Measurements from ENCODE around the gene MYO6.

Gene MYO6

GRCh38 chr6:75808507-75808906 is 59.5 kb downstream of the MYO6 start:
- H3K4me1 ChIP-seq (ENCODE audit: low read length): no peaks in the 10 kb centered on the region
- no peak overlapping the region for H3K4me2 ChIP-seq (ENCODE audit: low read length)
- H2AFZ ChIP-seq (ENCODE audit: low read depth, low read length): no peak overlapping the region
- H3K9ac ChIP-seq (ENCODE audit: low read length): no peak overlapping the region
- no peak overlapping the region for H3K4me3 ChIP-seq (ENCODE audit: low read length)
- H4K20me1 ChIP-seq (ENCODE audit: insufficient read depth, low read length): no peaks in the 10 kb centered on the region
- no peaks in the 10 kb centered on the region for H3K79me2 ChIP-seq (ENCODE audit: low read length)
- no peaks in the 10 kb centered on the region for H3K9me3 ChIP-seq (ENCODE audit: insufficient read depth, low read length)
- H3K27me3 ChIP-seq (ENCODE audit: low read depth, low read length): no peaks in the 10 kb centered on the region
- peaks cover 3% of the 10 kb centered on the region for H3K36me3 ChIP-seq (replicated peaks; ENCODE audit: low read depth, low read length)
- TF ChIP-seq CTCF (IDR thresholded peaks at IDR 0.05; ENCODE audit: low read depth, low read length) (no peak), EZH2phosphoT487 (IDR thresholded peaks at IDR 0.05; ENCODE audit: low read depth) (no peak)
- no peak overlapping the region for H3K27ac ChIP-seq (ENCODE audit: low read length)

- Histone ChIP-seq H3K79me2 (ENCODE audit: low read length) (no peaks in the 10 kb centered on the region), H3K36me3 (replicated peaks; ENCODE audit: low read depth, low read length) (peaks cover 3% of the 10 kb centered on the region), H3K27ac (ENCODE audit: low read length) (no peak overlapping the region), H3K4me1 (ENCODE audit: low read length) (no peaks in the 10 kb centered on the region), H4K20me1 (ENCODE audit: insufficient read depth, low read length) (no peaks in the 10 kb centered on the region), H3K27me3 (ENCODE audit: low read depth, low read length) (no peaks in the 10 kb centered on the region), H2AFZ (ENCODE audit: low read depth, low read length) (no peak overlapping the region), H3K9ac (ENCODE audit: low read length) (no peak overlapping the region), H3K4me3 (ENCODE audit: low read length) (no peak overlapping the region), H3K4me2 (ENCODE audit: low read length) (no peak overlapping the region), H3K9me3 (ENCODE audit: insufficient read depth, low read length) (no peaks in the 10 kb centered on the region)
- no peak for TF ChIP-seq EZH2phosphoT487 (IDR thresholded peaks at IDR 0.05; ENCODE audit: low read depth)
- no peak for TF ChIP-seq CTCF (IDR thresholded peaks at IDR 0.05; ENCODE audit: low read depth, low read length)
These were observed 63.5 kb downstream of the MYO6 start for GRCh38 chr6:75812560-75812959.

GRCh38 chr6:75813476-75814250 is 64.6 kb downstream of the MYO6 start:
- H3K9ac ChIP-seq (ENCODE audit: low read length): no peak overlapping the region
- H3K27ac ChIP-seq (ENCODE audit: low read length): no peak overlapping the region
- no peaks in the 10 kb centered on the region for H4K20me1 ChIP-seq (ENCODE audit: insufficient read depth, low read length)
- H3K27me3 ChIP-seq (ENCODE audit: low read depth, low read length): no peaks in the 10 kb centered on the region
- no peaks in the 10 kb centered on the region for H3K9me3 ChIP-seq (ENCODE audit: insufficient read depth, low read length)
- no peaks in the 10 kb centered on the region for H3K4me1 ChIP-seq (ENCODE audit: low read length)
- no peak for TF ChIP-seq EZH2phosphoT487 (IDR thresholded peaks at IDR 0.05; ENCODE audit: low read depth)
- TF ChIP-seq CTCF (IDR thresholded peaks at IDR 0.05; ENCODE audit: low read depth, low read length): no peak
- H3K36me3 ChIP-seq (replicated peaks; ENCODE audit: low read depth, low read length): peaks cover 3% of the 10 kb centered on the region
- no peak overlapping the region for H3K4me3 ChIP-seq (ENCODE audit: low read length)
- no peak overlapping the region for H2AFZ ChIP-seq (ENCODE audit: low read depth, low read length)
- no peaks in the 10 kb centered on the region for H3K79me2 ChIP-seq (ENCODE audit: low read length)
- H3K4me2 ChIP-seq (ENCODE audit: low read length): no peak overlapping the region

- no peaks in the 10 kb centered on the region for H3K79me2 ChIP-seq (ENCODE audit: low read length)
- H3K27me3 ChIP-seq (ENCODE audit: low read depth, low read length): no peaks in the 10 kb centered on the region
These were observed 66.7 kb downstream of the MYO6 start for GRCh38 chr6:75815756-75816155.

More at GRCh38 chr6:75815756-75816155, 66.7 kb downstream of the MYO6 start:
- H3K36me3 ChIP-seq (replicated peaks; ENCODE audit: low read depth, low read length): peaks cover 3% of the 10 kb centered on the region
- H3K4me2 ChIP-seq (ENCODE audit: low read length): no peak overlapping the region
- H3K4me3 ChIP-seq (ENCODE audit: low read length): no peak overlapping the region
- H2AFZ ChIP-seq (ENCODE audit: low read depth, low read length): no peak overlapping the region
- no peak overlapping the region for H3K9ac ChIP-seq (ENCODE audit: low read length)
- no peak overlapping the region for H3K27ac ChIP-seq (ENCODE audit: low read length)
- no peaks in the 10 kb centered on the region for H3K9me3 ChIP-seq (ENCODE audit: insufficient read depth, low read length)
- TF ChIP-seq EZH2phosphoT487 (IDR thresholded peaks at IDR 0.05; ENCODE audit: low read depth) (no peak), CTCF (IDR thresholded peaks at IDR 0.05; ENCODE audit: low read depth, low read length) (no peak)
- H3K4me1 ChIP-seq (ENCODE audit: low read length): no peaks in the 10 kb centered on the region
- H4K20me1 ChIP-seq (ENCODE audit: insufficient read depth, low read length): no peaks in the 10 kb centered on the region
